Mesenchymal stem cell (in vitro differentiated cells and primary cell): ENCODE results near the gene NEDD4L.
A peak's percentile ranks its signal among the peaks of the same experiment; 100 is the strongest.

Source experiments
- DNase-seq: peaks from one replicate; pipeline ENCODE4 v3.0.0-alpha.2; 2013
- H2AFZ ChIP-seq: one replicate; pipeline ENCODE4 v1.6.1; 2013; ENCODE audit warnings: low read depth, mild to moderate bottlenecking, control low read depth, inconsistent platforms, low read length, moderate library complexity
- H2AK5ac ChIP-seq: 2 replicates; pipeline ENCODE4 v1.6.1; 2013; ENCODE audit warnings: low read length, moderate library complexity, mild to moderate bottlenecking, inconsistent platforms; ENCODE audit not compliant: severe bottlenecking
- H2BK120ac ChIP-seq: one replicate; pipeline ENCODE4 v1.6.1; 2013; ENCODE audit warnings: low read depth, mild to moderate bottlenecking, inconsistent platforms, low read length, moderate library complexity
- H2BK12ac ChIP-seq, 2 experiments: one replicate each; pipeline ENCODE4 v1.6.1; 2013; ENCODE audit warnings: inconsistent platforms in 2 of 2, low read length in 2 of 2, mild to moderate bottlenecking in 2 of 2, moderate library complexity in 2 of 2, control low read depth in 1 of 2
- H2BK15ac ChIP-seq: one replicate; pipeline ENCODE4 v1.6.1; 2013; ENCODE audit warnings: mild to moderate bottlenecking, low read depth, inconsistent platforms; ENCODE audit not compliant: poor library complexity, severe bottlenecking
- H2BK5ac ChIP-seq: 2 replicates; pipeline ENCODE4 v1.6.1; 2013; ENCODE audit warnings: low read depth, mild to moderate bottlenecking, low read length, control low read depth, inconsistent platforms; ENCODE audit not compliant: poor library complexity, severe bottlenecking
- H3K14ac ChIP-seq, 2 experiments: one replicate each; pipeline ENCODE4 v1.6.1; 2013; ENCODE audit warnings: inconsistent platforms in 2 of 2, low read length in 2 of 2, control low read depth in 1 of 2, mild to moderate bottlenecking in 1 of 2, moderate library complexity in 1 of 2
- H3K18ac ChIP-seq, 2 experiments: one replicate each; pipeline ENCODE4 v1.6.1; 2013; ENCODE audit warnings: inconsistent platforms in 2 of 2, low read length in 2 of 2, control low read depth in 1 of 2, low read depth in 1 of 2, mild to moderate bottlenecking in 1 of 2
- H3K23ac ChIP-seq, 2 experiments: one replicate each; pipeline ENCODE4 v1.6.1; 2013; ENCODE audit warnings: inconsistent platforms in 2 of 2, low read length in 2 of 2, mild to moderate bottlenecking in 2 of 2, moderate library complexity in 2 of 2, control low read depth in 1 of 2
- H3K27ac ChIP-seq: 2 replicates; pipeline ENCODE4 v1.5.1; 2013; ENCODE audit warnings: mild to moderate bottlenecking, moderate library complexity, low read length, control low read depth, inconsistent platforms; ENCODE audit not compliant: poor library complexity, severe bottlenecking
- H3K27me3 ChIP-seq, 2 experiments: 2 replicates each; pipeline versions ENCODE4 v1.6.1 to v1.7.0; 2013; ENCODE audit warnings: low read length in 2 of 2, mild to moderate bottlenecking in 2 of 2, moderate library complexity in 2 of 2, control low read depth in 1 of 2, inconsistent platforms in 1 of 2; ENCODE audit not compliant: control insufficient read depth in 1 of 2, insufficient read depth in 1 of 2
- H3K36me3 ChIP-seq, 2 experiments: 2 replicates each; pipeline versions ENCODE4 v1.6.1 to v1.7.0; 2013; ENCODE audit warnings: low read length in 2 of 2, control low read depth in 1 of 2, inconsistent platforms in 1 of 2, low read depth in 1 of 2, mild to moderate bottlenecking in 1 of 2; ENCODE audit not compliant: insufficient read depth in 2 of 2, control insufficient read depth in 1 of 2
- H3K4ac ChIP-seq, 2 experiments: one replicate each; pipeline ENCODE4 v1.6.1; 2013; ENCODE audit warnings: inconsistent platforms in 2 of 2, low read length in 2 of 2, mild to moderate bottlenecking in 2 of 2, moderate library complexity in 2 of 2, control low read depth in 1 of 2, low read depth in 1 of 2
- H3K4me1 ChIP-seq: 2 replicates; pipeline ENCODE4 v1.6.1; 2013; ENCODE audit warnings: low read depth, low read length, control low read depth; ENCODE audit not compliant: control insufficient read depth, insufficient read depth
- H3K4me2 ChIP-seq: 2 replicates; pipeline ENCODE4 v1.6.1; 2013; ENCODE audit warnings: low read length, mild to moderate bottlenecking, inconsistent platforms; ENCODE audit not compliant: poor library complexity, severe bottlenecking
- H3K4me3 ChIP-seq, 2 experiments: 2 replicates each; pipeline versions ENCODE4 v1.5.1 to v1.7.0; 2013; ENCODE audit warnings: low read length in 2 of 2, mild to moderate bottlenecking in 2 of 2, control low read depth in 1 of 2, low read depth in 1 of 2; ENCODE audit not compliant: insufficient read depth in 1 of 2
- H3K79me1 ChIP-seq: replicated peaks from 2 replicates; pipeline ENCODE4 v1.6.1; 2013; ENCODE audit warnings: mild to moderate bottlenecking, control low read depth, low read length, inconsistent platforms; ENCODE audit not compliant: poor library complexity, severe bottlenecking
- H3K9ac ChIP-seq: 2 replicates; pipeline ENCODE4 v1.7.0; 2013; ENCODE audit warnings: mild to moderate bottlenecking, low read length, moderate library complexity
- H3K9me3 ChIP-seq: 2 replicates; pipeline ENCODE4 v1.7.0; 2013; ENCODE audit warnings: mild to moderate bottlenecking, low read length; ENCODE audit not compliant: control insufficient read depth
- H4K8ac ChIP-seq: one replicate; pipeline ENCODE4 v1.6.1; 2013; ENCODE audit warnings: inconsistent platforms, mild to moderate bottlenecking, low read length, moderate library complexity
- H4K91ac ChIP-seq: one replicate; pipeline ENCODE4 v1.6.1; 2013; ENCODE audit warnings: mild to moderate bottlenecking, low read length, inconsistent platforms
- WGBS: methylation state at CpG from one replicate; pipeline ENCODE4 v1.1.7; 2013; ENCODE audit warnings: mixed read lengths; 5-methylcytosine and 5-hydroxymethylcytosine counted together

NEDD4L gene

DNA sequence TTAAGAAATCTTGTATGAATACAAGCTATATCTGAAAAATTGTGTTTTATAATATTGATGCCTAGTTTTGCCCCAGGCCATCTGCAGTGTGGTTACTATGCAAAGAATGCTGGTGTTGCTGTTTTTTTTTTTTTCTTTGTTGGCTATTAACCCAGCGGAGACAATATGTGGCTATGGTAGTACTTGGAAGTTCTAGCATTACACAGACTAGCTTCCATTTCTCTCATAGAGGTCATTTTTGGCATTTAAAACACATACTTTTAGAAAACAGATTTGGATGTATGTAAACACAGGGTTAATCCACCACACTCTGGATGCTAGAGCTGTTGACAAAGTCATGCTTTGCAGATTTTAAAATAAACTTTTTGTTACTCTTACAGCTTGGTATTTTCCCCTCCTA is 209.8 kb downstream of the NEDD4L start:
- no peak overlapping the region for H4K91ac ChIP-seq
- H2BK5ac ChIP-seq: no peak overlapping the region
- no peak overlapping the region for H2AK5ac ChIP-seq

DNA sequence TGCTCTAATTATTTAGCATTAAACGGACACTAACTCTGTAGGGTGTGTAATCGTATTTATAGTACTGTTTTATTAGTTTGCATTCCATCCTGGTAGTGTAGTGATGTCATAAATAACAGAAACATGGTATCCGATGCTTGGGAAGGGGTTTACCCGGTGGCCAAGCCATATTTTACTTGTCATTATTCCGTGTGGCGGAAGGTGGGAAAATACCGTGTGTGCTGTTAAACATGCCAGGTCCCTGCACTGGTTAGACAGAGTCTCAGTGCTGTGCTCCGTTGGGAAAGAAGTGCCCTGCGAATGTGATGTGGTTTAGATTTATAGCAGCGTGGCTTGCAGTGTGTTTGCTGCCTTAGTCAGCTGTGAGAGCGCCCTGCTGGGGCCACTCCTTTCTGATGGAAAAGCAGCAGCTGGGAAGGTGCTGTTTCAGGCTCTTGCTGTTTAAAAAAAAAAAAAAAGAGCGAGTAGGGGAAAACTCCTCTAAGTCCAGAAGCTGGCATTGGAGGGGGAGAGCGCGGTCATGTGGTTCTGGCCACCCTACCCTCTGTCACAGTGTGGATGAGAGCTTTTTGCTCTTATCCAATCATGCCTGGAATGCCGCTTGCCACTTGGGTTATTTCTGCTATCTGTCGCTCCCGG is 211.0 kb downstream of the NEDD4L start:
- Histone ChIP-seq H3K18ac (peak overlapping the region; percentile 19 to 25), H3K36me3 (peaks cover 0 to 19% of the 10 kb centered on the region in 2 experiments), H3K14ac (no peak overlapping the region), H2BK5ac (no peak overlapping the region), H3K9me3 (no peaks in the 10 kb centered on the region), H3K27ac (peak overlapping the region; percentile 51), H3K79me1 (peaks cover 19% of the 10 kb centered on the region), H3K4me3 (no peak overlapping the region), H3K4me1 (peaks cover 19% of the 10 kb centered on the region), H3K4me2 (peak overlapping the region; percentile 70), H2BK12ac (peak overlapping the region; percentile 11 to 86), H4K8ac (peak overlapping the region; percentile 75), H4K91ac (no peak overlapping the region), H3K4ac (peak overlapping the region in 1 of 2 experiments; percentile 46), H3K23ac (peak overlapping the region in 1 of 2 experiments; percentile 27), H3K9ac (no peak overlapping the region), H2BK15ac (no peak overlapping the region), H3K27me3 (no peaks in the 10 kb centered on the region), H2AFZ (no peak overlapping the region), H2BK120ac (no peak overlapping the region), H2AK5ac (peak overlapping the region; percentile 97)
- WGBS: 51% methylated on average over 17 of the region's 17 CpGs
- peak; percentile 80 for DNase-seq

More for the DNA sequence above, 209.8 kb downstream of the NEDD4L start:
- Histone ChIP-seq H3K4ac (no peak overlapping the region), H3K9me3 (no peaks in the 10 kb centered on the region), H2AFZ (no peak overlapping the region), H3K9ac (no peak overlapping the region), H3K14ac (no peak overlapping the region), H3K18ac (no peak overlapping the region), H3K36me3 (peaks cover 0 to 19% of the 10 kb centered on the region in 2 experiments), H3K23ac (no peak overlapping the region), H2BK120ac (no peak overlapping the region), H3K27ac (peak overlapping the region; percentile 49), H3K4me3 (no peak overlapping the region), H2BK12ac (no peak overlapping the region), H2BK15ac (no peak overlapping the region), H3K4me2 (no peak overlapping the region), H3K27me3 (no peaks in the 10 kb centered on the region), H3K79me1 (peaks cover 17% of the 10 kb centered on the region), H4K8ac (no peak overlapping the region), H3K4me1 (peaks cover 19% of the 10 kb centered on the region)
- DNase-seq: no peak
- WGBS: no CpG with 5 or more reads among the region's 1 CpG

DNA sequence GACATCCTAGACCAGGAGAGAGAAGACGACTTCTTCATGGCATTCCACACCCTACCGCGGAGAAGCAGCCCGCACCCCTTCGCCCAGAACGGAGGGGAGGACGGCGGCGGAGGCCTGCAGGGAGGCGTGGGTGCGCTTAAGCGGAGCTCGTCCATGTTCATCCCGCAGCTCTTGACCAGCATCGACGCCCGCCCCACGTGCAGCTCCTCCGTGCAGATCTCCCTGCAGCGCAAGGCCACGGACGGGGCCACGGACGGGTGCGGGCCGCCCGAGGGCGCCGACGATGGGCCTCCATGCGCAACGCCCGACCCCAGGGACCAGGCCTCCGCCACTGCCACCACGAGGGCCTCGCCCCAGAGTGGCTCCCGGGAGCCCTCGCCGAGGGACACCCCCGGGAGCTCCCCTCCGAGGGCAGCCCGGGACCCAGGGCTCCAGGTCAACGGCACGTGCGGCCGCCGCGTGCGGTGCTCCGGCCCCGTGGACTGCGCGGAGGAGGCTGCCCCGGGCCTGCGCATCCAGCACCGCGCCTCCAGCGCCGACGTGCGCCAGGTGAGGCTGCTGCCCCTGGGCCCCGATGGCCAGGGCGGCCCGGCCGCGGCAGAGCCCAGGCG is 211.8 kb downstream of the NEDD4L start:
- H2BK12ac ChIP-seq: peak overlapping the region; percentile 11 to 86
- H2BK15ac ChIP-seq: no peak overlapping the region
- peak overlapping the region in 1 of 2 experiments; percentile 9 for H3K4me3 ChIP-seq
- no peak overlapping the region for H3K4me2 ChIP-seq
- peak overlapping the region; percentile 97 for H2AK5ac ChIP-seq
- H4K8ac ChIP-seq: peak overlapping the region; percentile 27
- no peak for DNase-seq
- peaks cover 23% of the 10 kb centered on the region for H3K79me1 ChIP-seq
- peaks cover 19% of the 10 kb centered on the region for H3K4me1 ChIP-seq
- peaks cover 0 to 18% of the 10 kb centered on the region in 2 experiments for H3K36me3 ChIP-seq
- 98% methylated on average over 64 of the region's 67 CpGs for WGBS
- H3K27ac ChIP-seq: no peak overlapping the region
- H3K9me3 ChIP-seq: no peaks in the 10 kb centered on the region
- H2BK5ac ChIP-seq: no peak overlapping the region
- H3K27me3 ChIP-seq: no peaks in the 10 kb centered on the region
- H3K14ac ChIP-seq: peak overlapping the region in 1 of 2 experiments; percentile 18
- no peak overlapping the region for H2AFZ ChIP-seq
- peak overlapping the region; percentile 34 for H4K91ac ChIP-seq
- H3K4ac ChIP-seq: peak overlapping the region in 1 of 2 experiments; percentile 46
- no peak overlapping the region for H2BK120ac ChIP-seq
- peak overlapping the region in 1 of 2 experiments; percentile 25 for H3K18ac ChIP-seq
- no peak overlapping the region for H3K23ac ChIP-seq
- H3K9ac ChIP-seq: no peak overlapping the region

DNA sequence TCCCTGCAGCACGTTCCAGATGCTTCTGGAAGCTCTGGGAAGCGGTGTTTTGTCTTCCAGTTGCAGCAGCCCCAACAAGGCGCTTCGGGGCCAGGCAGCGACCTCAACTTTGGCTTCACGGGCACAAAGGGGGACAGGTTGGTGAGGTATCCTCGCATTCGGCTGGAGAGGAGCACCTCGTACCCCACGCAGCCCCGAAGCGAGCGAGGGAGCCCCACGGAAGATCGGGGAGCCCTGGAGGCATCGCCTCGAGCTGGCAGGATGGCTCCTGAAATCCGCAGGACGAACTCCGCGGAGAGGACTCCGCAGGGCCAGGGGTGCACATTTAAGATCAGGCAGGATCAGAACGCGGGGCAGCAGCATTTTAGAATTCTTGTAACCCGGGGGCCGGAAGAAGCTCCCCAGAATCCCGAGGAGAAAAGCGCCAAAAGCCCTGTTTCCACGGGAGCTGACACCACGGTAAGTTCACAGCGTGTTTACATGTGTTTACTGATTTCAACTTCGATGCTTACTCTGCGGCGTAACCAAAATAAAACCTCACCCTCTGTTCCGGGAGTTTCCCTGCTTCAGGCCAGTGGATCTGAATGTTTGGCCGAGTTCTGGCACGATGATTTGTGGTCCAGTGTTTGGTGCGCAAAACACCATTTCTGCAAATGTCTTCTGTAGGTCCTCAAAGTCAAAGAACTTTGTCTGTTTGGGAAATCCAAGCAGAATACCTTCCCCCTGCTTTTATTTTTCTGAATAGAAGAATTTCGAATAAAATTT is 212.5 kb downstream of the NEDD4L start:
- Histone ChIP-seq H4K8ac (no peak overlapping the region), H2BK15ac (peak overlapping the region; percentile 12), H3K9ac (no peak overlapping the region), H3K4me2 (no peak overlapping the region), H3K4ac (no peak overlapping the region), H3K36me3 (peaks cover 0 to 15% of the 10 kb centered on the region in 2 experiments), H3K27ac (no peak overlapping the region), H4K91ac (no peak overlapping the region), H3K27me3 (no peaks in the 10 kb centered on the region), H2BK120ac (no peak overlapping the region), H3K79me1 (peaks cover 23% of the 10 kb centered on the region), H2AFZ (no peak overlapping the region), H2BK5ac (no peak overlapping the region), H3K4me1 (peaks cover 19% of the 10 kb centered on the region), H3K14ac (no peak overlapping the region), H3K18ac (no peak overlapping the region), H3K23ac (no peak overlapping the region), H3K9me3 (no peaks in the 10 kb centered on the region), H3K4me3 (no peak overlapping the region), H2AK5ac (peak overlapping the region; percentile 26), H2BK12ac (no peak overlapping the region)
- 96% methylated on average over 39 of the region's 39 CpGs for WGBS
- DNase-seq: no peak
